SK-N-SH (cell line): ENCODE results near the gene RNF187. TPM values are rescaled to one million over a fixed set of nuclear protein-coding genes. Genes with fewer than 3 reads are reported as not detected.
A peak's percentile ranks its signal among the peaks of the same experiment; 100 is the strongest.

Experiments used
- CTCF ChIA-PET: fragments of 300-600, 350-600 bp; formaldehyde crosslinking; extraction: SDS; loops from one replicate; lab custom pipeline; 2021; lab: Yijun Ruan, JAX
- POLR2A ChIA-PET: fragments of 350-600 bp; sonication (Branson Sonifier 250); formaldehyde crosslinking; extraction: SDS; loops from one replicate; lab custom pipeline; 2020; ENCODE audit warnings: antibody characterized with exemption, inconsistent platforms; lab: Yijun Ruan, JAX
- DNase-seq: peaks from one replicate; pipeline ENCODE4 v3.0.0; 2012
- H2AFZ ChIP-seq: fragments of 200-600 bp; sonication (generic); 2 replicates; pipeline ENCODE4 v1.8.1; 2016; ENCODE audit warnings: antibody characterized with exemption, mild to moderate bottlenecking, low read depth
- H3F3A ChIP-seq: fragments of 200-600 bp; sonication (generic); replicated peaks from 2 replicates; pipeline ENCODE3; 2016; ENCODE audit warnings: antibody characterized with exemption, mild to moderate bottlenecking; ENCODE audit not compliant: insufficient read depth
- H3K27ac ChIP-seq, 2 experiments: fragments of 200-500 bp in 1 of 2; fragments of 200-600 bp in 1 of 2; sonication (Bioruptor generic) in 1 of 2; sonication (generic), shearing (Covaris generic) in 1 of 2; 2 replicates each; pipeline versions ENCODE4 v1.5.1 to v1.6.1; 2014 to 2016; ENCODE audit warnings: low read depth in 2 of 2, inconsistent platforms in 1 of 2, low read length in 1 of 2, mild to moderate bottlenecking in 1 of 2, mixed read lengths in 1 of 2
- H3K27me3 ChIP-seq: fragments of 200-600 bp; sonication (generic), shearing (Covaris generic); 2 replicates; pipeline ENCODE4 v1.6.1; 2016; ENCODE audit warnings: mixed run types; ENCODE audit not compliant: insufficient read depth
- H3K36me3 ChIP-seq, 2 experiments: fragments of 200-500 bp in 1 of 2; fragments of 200-600 bp in 1 of 2; sonication (Bioruptor generic) in 1 of 2; sonication (generic) in 1 of 2; replicated peaks in 1 of 2; 2 replicates each; pipeline versions ENCODE3 to v1.5.1; 2014 to 2016; ENCODE audit warnings: low read length in 1 of 2, mild to moderate bottlenecking in 1 of 2; ENCODE audit not compliant: insufficient read depth in 2 of 2, control insufficient read depth in 1 of 2
- H3K4me1 ChIP-seq, 2 experiments: fragments of 200-500 bp in 1 of 2; fragments of 200-600 bp in 1 of 2; sonication (Bioruptor generic) in 1 of 2; sonication (generic), shearing (Covaris generic) in 1 of 2; 2 replicates each; pipeline versions ENCODE4 v1.5.1 to v1.6.1; 2014 to 2016; ENCODE audit warnings: low read depth in 1 of 2, low read length in 1 of 2, mixed run types in 1 of 2; ENCODE audit not compliant: insufficient read depth in 2 of 2, control insufficient read depth in 1 of 2
- H3K4me2 ChIP-seq: fragments of 200-600 bp; sonication (generic), shearing (Covaris generic); 2 replicates; pipeline ENCODE4 v1.6.1; 2017; ENCODE audit warnings: mixed run types
- H3K4me3 ChIP-seq, 2 experiments: fragments of 200-500 bp in 1 of 2; fragments of 200-600 bp in 1 of 2; sonication (Bioruptor generic) in 1 of 2; sonication (generic), shearing (Covaris generic) in 1 of 2; 2 replicates each; pipeline versions ENCODE4 v1.5.1 to v1.8.1; 2014 to 2016; ENCODE audit warnings: low read depth in 2 of 2, inconsistent platforms in 1 of 2, low read length in 1 of 2, mild to moderate bottlenecking in 1 of 2, mixed read lengths in 1 of 2, moderate library complexity in 1 of 2
- H3K79me2 ChIP-seq: fragments of 200-600 bp; sonication (generic); 2 replicates; pipeline ENCODE4 v1.8.1; 2017; ENCODE audit warnings: mild to moderate bottlenecking; ENCODE audit not compliant: insufficient read depth
- H3K9ac ChIP-seq: fragments of 200-600 bp; sonication (generic); 2 replicates; pipeline ENCODE4 v1.6.1; 2017; ENCODE audit warnings: mixed run types
- H3K9me2 ChIP-seq: fragments of 200-600 bp; sonication (generic); 2 replicates; pipeline ENCODE4 v1.6.1; 2017; ENCODE audit warnings: mixed run types
- H3K9me3 ChIP-seq: fragments of 200-600 bp; sonication (generic); 2 replicates; pipeline ENCODE4 v1.6.1; 2017; ENCODE audit warnings: mixed run types, mild to moderate bottlenecking, moderate library complexity
- H4K20me1 ChIP-seq: fragments of 200-600 bp; sonication (generic); 2 replicates; pipeline ENCODE4 v1.6.1; 2017; ENCODE audit warnings: mild to moderate bottlenecking, mixed run types; ENCODE audit not compliant: insufficient read depth
- ELF1 ChIP-seq: IDR thresholded peaks from 2 replicates; pipeline ENCODE4 v1.4.0; 2012
- EZH2phosphoT487 ChIP-seq: fragments of 200-600 bp; sonication (generic); IDR thresholded peaks from 2 replicates; pipeline ENCODE4 v1.6.1; 2017; ENCODE audit warnings: low read depth, mixed run types, mild to moderate bottlenecking, antibody characterized with exemption, moderate library complexity, borderline replicate concordance
- GABPA ChIP-seq: IDR thresholded peaks from 2 replicates; pipeline ENCODE4 v1.4.0; 2012; ENCODE audit warnings: low read depth, mild to moderate bottlenecking
- JUND ChIP-seq: IDR thresholded peaks from 2 replicates; pipeline ENCODE4 v1.4.0; 2012
- MAX ChIP-seq: IDR thresholded peaks from 2 replicates; pipeline ENCODE4 v1.4.0; 2012; ENCODE audit warnings: low read depth
- MXI1 ChIP-seq: IDR thresholded peaks from 2 replicates; pipeline ENCODE4 v1.6.1; 2012; ENCODE audit warnings: mild to moderate bottlenecking, low read depth, low read length, improper control_type of control experiment
- NFIC ChIP-seq: IDR thresholded peaks from 2 replicates; pipeline ENCODE4 v1.4.0; 2012; ENCODE audit warnings: borderline replicate concordance
- NRF1 ChIP-seq: IDR thresholded peaks from 2 replicates; pipeline ENCODE4 v1.6.1; 2012; ENCODE audit warnings: low read depth, mild to moderate bottlenecking, low read length
- RCOR1 ChIP-seq: fragments of 150-350 bp; IDR thresholded peaks from 2 replicates; pipeline ENCODE4 v1.6.1; 2017; ENCODE audit warnings: antibody characterized with exemption, low read length
- RXRA ChIP-seq: IDR thresholded peaks from 2 replicates; pipeline ENCODE4 v1.4.0; 2012; ENCODE audit warnings: low read depth, mild to moderate bottlenecking, borderline replicate concordance
- SIN3A ChIP-seq: IDR thresholded peaks from 2 replicates; pipeline ENCODE4 v1.6.1; 2012; ENCODE audit warnings: low read depth, mild to moderate bottlenecking, low read length, moderate library complexity, borderline replicate concordance
- SMC3 ChIP-seq: IDR thresholded peaks from 2 replicates; pipeline ENCODE4 v1.6.1; 2012; ENCODE audit warnings: low read depth, low read length, improper control_type of control experiment
- TCF12 ChIP-seq: IDR thresholded peaks from 2 replicates; pipeline ENCODE4 v1.4.0; 2012
- TEAD4 ChIP-seq: IDR thresholded peaks from 2 replicates; pipeline ENCODE4 v1.4.0; 2012; ENCODE audit warnings: mild to moderate bottlenecking, borderline replicate concordance; ENCODE audit not compliant: insufficient read depth
- WGBS: methylation state at CpG from one replicate; pipeline ENCODE4 v1.1.6; 2017; ENCODE audit warnings: low lambda C conversion rate; 5-methylcytosine and 5-hydroxymethylcytosine counted together
- polyA plus RNA-seq, 3 experiments: library from polyadenylated mRNA; depleted of rRNA; stranded (reverse); fragments of >200 nt; gene quantifications; 2 replicates each; pipeline ENCODE4 v1.2.3, GENCODE V29; 2012
- TF ChIP-seq, protein P1 (sequence below): IDR thresholded peaks from 2 replicates; pipeline ENCODE4 v1.6.1; 2012; ENCODE audit warnings: mild to moderate bottlenecking, low read depth, low read length, moderate library complexity
- TF ChIP-seq, protein P2 (sequence below): fragments of 150-350 bp; IDR thresholded peaks from 2 replicates; pipeline ENCODE4 v1.6.1; 2016; ENCODE audit warnings: mild to moderate bottlenecking, low read depth, low read length
- TF ChIP-seq, protein P3 (sequence below): IDR thresholded peaks from 2 replicates; pipeline ENCODE4 v1.4.0; 2012; ENCODE audit warnings: low read depth, borderline replicate concordance

Gene RNF187
- polyA plus RNA-seq (2012; rRNA removed), result 46.0 and 71.1 TPM in 2 replicates
- 52.3 and 67.2 TPM in 2 replicates for polyA plus RNA-seq (2012; cell fraction: cytosol; rRNA removed)
- polyA plus RNA-seq (2012; cell fraction: nucleus; rRNA removed), result 34.9 and 39.3 TPM in 2 replicates

DNA sequence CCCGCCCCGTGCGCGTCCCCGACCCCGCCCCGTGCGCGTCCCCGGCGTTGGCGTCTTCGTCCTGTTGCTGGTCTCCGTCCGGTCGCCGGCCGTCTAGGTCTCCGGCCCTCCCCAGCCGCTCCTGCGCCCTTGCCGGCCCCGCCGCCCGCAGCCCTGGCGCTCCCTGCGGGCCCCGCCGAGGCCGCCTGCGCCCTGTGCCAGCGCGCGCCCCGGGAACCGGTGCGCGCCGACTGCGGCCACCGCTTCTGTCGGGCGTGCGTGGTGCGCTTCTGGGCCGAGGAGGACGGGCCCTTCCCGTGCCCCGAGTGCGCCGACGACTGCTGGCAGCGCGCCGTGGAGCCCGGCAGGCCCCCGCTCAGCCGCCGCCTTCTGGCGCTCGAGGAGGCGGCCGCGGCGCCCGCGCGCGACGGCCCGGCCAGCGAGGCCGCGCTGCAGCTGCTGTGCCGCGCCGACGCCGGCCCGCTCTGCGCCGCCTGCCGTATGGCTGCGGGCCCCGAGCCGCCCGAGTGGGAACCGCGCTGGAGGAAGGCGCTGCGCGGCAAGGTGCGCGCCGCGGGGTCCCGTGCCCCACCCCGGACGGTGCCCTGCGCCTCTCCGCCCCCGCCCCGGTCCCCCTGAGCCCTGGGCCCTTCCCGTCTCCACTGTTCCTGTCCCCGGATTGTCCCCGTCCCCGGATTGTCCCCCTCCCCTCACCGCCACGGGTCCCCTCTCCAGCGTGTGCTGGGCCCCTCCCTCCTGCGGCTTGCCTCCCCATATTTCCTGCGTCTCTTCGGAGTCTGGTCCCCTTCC is at the start of gene RNF187:
RNF187 (plus strand) TSS at position 47 of the 789 bp plus-strand sequence.
- no peaks in the 10 kb centered on the region for H4K20me1 ChIP-seq
- peak; percentile 97 for DNase-seq
- H3K9me2 ChIP-seq, result no peaks in the 10 kb centered on the region
- peaks cover 27% of the 10 kb centered on the region for H3K79me2 ChIP-seq
- H2AFZ ChIP-seq, result peak within 1 kb of the TSS; percentile 94
- TF ChIP-seq, protein P1, sequence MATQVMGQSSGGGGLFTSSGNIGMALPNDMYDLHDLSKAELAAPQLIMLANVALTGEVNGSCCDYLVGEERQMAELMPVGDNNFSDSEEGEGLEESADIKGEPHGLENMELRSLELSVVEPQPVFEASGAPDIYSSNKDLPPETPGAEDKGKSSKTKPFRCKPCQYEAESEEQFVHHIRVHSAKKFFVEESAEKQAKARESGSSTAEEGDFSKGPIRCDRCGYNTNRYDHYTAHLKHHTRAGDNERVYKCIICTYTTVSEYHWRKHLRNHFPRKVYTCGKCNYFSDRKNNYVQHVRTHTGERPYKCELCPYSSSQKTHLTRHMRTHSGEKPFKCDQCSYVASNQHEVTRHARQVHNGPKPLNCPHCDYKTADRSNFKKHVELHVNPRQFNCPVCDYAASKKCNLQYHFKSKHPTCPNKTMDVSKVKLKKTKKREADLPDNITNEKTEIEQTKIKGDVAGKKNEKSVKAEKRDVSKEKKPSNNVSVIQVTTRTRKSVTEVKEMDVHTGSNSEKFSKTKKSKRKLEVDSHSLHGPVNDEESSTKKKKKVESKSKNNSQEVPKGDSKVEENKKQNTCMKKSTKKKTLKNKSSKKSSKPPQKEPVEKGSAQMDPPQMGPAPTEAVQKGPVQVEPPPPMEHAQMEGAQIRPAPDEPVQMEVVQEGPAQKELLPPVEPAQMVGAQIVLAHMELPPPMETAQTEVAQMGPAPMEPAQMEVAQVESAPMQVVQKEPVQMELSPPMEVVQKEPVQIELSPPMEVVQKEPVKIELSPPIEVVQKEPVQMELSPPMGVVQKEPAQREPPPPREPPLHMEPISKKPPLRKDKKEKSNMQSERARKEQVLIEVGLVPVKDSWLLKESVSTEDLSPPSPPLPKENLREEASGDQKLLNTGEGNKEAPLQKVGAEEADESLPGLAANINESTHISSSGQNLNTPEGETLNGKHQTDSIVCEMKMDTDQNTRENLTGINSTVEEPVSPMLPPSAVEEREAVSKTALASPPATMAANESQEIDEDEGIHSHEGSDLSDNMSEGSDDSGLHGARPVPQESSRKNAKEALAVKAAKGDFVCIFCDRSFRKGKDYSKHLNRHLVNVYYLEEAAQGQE, result no peak
- TF ChIP-seq RCOR1, result no peak
- TF ChIP-seq GABPA, result no peak
- TF ChIP-seq, protein P2, sequence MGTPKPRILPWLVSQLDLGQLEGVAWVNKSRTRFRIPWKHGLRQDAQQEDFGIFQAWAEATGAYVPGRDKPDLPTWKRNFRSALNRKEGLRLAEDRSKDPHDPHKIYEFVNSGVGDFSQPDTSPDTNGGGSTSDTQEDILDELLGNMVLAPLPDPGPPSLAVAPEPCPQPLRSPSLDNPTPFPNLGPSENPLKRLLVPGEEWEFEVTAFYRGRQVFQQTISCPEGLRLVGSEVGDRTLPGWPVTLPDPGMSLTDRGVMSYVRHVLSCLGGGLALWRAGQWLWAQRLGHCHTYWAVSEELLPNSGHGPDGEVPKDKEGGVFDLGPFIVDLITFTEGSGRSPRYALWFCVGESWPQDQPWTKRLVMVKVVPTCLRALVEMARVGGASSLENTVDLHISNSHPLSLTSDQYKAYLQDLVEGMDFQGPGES, result no peak
- TF ChIP-seq EZH2phosphoT487, result no peak
- TF ChIP-seq NRF1, result no peak
- no peak for TF ChIP-seq TEAD4
- no peak for TF ChIP-seq TCF12
- CTCF ChIA-PET, result interaction anchor here (1.6 to 4.1 kb wide), 3 partner anchors 13 to 23 kb away, joined by 10 to 41 read pairs (median 18); no protein-coding TSS in a partner anchor
- no peaks in the 10 kb centered on the region for H3K9me3 ChIP-seq
- peak within 1 kb of the TSS; percentile 90 to 97 for H3K27ac ChIP-seq
- POLR2A ChIA-PET, result interaction anchor here (0.7 to 1.8 kb wide), 3 partner anchors 30 to 921 kb away, joined by 3 to 19 read pairs (median 3); a partner anchor contains a TSS
- H3K4me1 ChIP-seq, result peaks cover 0 to 10% of the 10 kb centered on the region in 2 experiments; a peak in 2 of 4 replicates
- peak within 1 kb of the TSS; percentile 70 for H3K9ac ChIP-seq
- H3K27me3 ChIP-seq, result no peaks in the 10 kb centered on the region
- peak within 1 kb of the TSS; percentile 79 to 96 for H3K4me3 ChIP-seq
- peaks cover 11% of the 10 kb centered on the region for H3F3A ChIP-seq
- H3K4me2 ChIP-seq, result peak within 1 kb of the TSS; percentile 92
- peaks cover 13 to 19% of the 10 kb centered on the region in 2 experiments for H3K36me3 ChIP-seq
- WGBS, result 7% methylated on average over 7 of the region's 113 CpGs

DNA sequence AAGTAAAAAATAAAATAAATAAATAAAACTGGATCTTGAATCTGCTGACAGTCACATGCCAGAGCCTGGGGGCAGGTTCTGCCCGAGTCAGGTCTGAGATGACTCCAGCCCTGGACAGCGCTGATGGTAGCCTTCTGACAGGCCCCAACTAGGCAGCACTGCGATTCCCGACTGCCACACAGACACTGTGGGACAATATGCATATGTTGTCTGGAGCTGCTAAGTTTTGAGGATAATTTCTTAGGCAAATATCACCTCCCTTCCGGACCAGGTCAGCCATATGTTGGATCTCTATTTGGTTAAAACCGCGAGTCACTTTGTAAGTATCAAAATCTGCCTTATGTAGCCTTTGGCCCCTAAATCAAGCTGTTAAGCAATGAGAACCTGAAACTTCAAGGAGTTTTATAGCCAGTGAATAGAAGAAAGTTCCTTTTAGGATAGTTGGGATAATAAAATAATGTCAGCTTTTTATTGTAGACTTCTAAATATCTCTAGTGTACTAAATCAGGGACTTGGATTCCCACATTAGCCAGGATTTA is 49.7 kb upstream of the RNF187 start:
- Histone ChIP-seq H3K4me3 (no peak overlapping the region), H3K4me1 (peaks cover 0 to 2% of the 10 kb centered on the region in 2 experiments; a peak in 1 of 4 replicates), H3F3A (no peaks in the 10 kb centered on the region), H3K9ac (no peak overlapping the region), H3K27ac (no peak overlapping the region), H3K27me3 (no peaks in the 10 kb centered on the region), H3K4me2 (no peak overlapping the region), H3K79me2 (no peaks in the 10 kb centered on the region), H2AFZ (no peak overlapping the region), H3K9me2 (no peaks in the 10 kb centered on the region), H3K36me3 (no peaks in the 10 kb centered on the region), H4K20me1 (no peaks in the 10 kb centered on the region), H3K9me3 (no peaks in the 10 kb centered on the region)
- ChIA-PET CTCF (interaction anchor here (0.8 to 1.0 kb wide), 2 partner anchors 17 to 23 kb away, joined by 3 to 4 read pairs; no protein-coding TSS in a partner anchor), POLR2A (no interaction called here)
- 88% methylated on average over 7 of the region's 7 CpGs for WGBS
- TF ChIP-seq TCF12 (no peak), JUND (no peak), SMC3 (no peak), MAX (no peak), MXI1 (no peak), SIN3A (no peak), RXRA (no peak), NFIC (no peak), ELF1 (no peak), EZH2phosphoT487 (no peak)
- TF ChIP-seq, protein P3, sequence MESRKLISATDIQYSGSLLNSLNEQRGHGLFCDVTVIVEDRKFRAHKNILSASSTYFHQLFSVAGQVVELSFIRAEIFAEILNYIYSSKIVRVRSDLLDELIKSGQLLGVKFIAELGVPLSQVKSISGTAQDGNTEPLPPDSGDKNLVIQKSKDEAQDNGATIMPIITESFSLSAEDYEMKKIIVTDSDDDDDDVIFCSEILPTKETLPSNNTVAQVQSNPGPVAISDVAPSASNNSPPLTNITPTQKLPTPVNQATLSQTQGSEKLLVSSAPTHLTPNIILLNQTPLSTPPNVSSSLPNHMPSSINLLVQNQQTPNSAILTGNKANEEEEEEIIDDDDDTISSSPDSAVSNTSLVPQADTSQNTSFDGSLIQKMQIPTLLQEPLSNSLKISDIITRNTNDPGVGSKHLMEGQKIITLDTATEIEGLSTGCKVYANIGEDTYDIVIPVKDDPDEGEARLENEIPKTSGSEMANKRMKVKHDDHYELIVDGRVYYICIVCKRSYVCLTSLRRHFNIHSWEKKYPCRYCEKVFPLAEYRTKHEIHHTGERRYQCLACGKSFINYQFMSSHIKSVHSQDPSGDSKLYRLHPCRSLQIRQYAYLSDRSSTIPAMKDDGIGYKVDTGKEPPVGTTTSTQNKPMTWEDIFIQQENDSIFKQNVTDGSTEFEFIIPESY, result no peak
- DNase-seq, result no peak
